NCI-H187 treated with DMSO at 0.1 percent for 48 hours (cell line): ENCODE data around the gene ZNF689.
A peak's percentile ranks its signal among the peaks of the same experiment; 100 is the strongest.
"Not testable (repeated sequence)": the region's sequence is repeated elsewhere in the genome, so short reads cannot be mapped to it uniquely, and the experiment has no call there.

Experiments
- DNase-seq: peaks from one replicate; lab custom pipeline; 2025; lab: John Stamatoyannopoulos, UW

ZNF689 gene

DNA sequence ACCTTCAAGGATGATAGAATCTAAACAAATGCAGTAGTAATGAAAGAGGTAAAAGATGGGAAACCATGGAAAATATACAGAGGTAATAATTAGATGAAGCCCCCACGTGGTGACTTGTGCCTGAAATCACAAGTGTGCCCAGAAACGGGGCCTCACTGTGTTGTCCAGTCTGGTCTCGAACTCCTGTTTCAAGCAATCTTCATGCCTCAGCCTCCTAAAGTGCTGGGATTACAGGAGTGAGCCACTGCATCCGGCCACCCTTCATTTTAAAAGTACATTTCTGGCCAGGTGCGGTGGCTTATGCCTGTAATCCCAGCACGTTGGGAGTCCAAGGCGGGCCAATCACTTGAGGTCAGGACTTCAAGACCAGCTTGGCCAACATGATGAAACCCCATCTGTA, 26.4 kb upstream of the ZNF689 start:
- DNase-seq: no peak

- DNase-seq: no peak
Observed at GRCh38 chr16:30633526-30633925, 23.3 kb upstream of the ZNF689 start.

- not testable (repeated sequence) for DNase-seq
Observed at GRCh38 chr16:30632454-30632853, 22.3 kb upstream of the ZNF689 start.

DNA sequence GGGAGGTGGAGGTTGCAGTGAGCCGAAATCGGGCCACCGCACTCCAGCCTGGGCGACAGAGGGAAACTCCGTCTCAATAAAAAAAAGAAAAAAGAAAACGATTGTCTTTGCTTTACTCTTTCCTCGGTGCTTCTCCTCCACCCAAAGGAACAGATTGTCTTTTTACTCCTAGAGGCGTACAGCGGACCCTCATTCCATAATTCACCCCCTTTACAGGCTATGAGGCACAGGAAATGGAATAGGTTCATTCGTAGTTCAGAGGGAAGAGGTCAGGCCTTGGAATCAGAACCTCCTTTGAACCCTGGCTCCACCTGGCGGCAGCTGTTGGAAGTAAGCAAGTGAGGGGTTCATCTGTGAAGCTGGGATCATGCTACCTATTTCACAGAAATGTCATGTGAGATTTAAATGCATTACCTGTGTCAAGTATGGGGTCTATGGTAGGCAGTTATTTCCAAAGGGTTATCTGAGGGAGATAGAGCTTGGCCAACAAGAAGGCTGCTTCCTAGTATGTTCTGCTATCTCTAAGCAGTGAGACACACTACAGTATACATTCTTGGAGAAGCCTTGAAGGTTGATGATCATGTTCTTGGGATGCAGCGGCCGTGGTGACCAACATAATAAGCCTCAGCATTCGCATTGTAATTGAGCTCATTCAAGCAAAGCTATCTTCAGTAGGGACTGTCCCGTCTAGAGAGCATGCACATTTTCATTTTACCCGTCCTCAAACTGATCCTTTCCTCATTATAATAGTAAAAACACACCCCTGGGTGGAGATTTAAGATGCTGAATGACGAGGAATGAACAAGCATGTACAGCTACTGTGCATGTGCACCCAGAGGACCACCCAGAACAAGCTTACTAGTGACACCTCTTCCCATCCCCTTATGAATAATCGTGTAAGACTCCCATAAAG, 18.7 kb upstream of the ZNF689 start:
- peak; percentile 29 for DNase-seq

GRCh38 chr16:30626236-30626635, 16.0 kb upstream of the ZNF689 start:
- DNase-seq: no peak

DNA sequence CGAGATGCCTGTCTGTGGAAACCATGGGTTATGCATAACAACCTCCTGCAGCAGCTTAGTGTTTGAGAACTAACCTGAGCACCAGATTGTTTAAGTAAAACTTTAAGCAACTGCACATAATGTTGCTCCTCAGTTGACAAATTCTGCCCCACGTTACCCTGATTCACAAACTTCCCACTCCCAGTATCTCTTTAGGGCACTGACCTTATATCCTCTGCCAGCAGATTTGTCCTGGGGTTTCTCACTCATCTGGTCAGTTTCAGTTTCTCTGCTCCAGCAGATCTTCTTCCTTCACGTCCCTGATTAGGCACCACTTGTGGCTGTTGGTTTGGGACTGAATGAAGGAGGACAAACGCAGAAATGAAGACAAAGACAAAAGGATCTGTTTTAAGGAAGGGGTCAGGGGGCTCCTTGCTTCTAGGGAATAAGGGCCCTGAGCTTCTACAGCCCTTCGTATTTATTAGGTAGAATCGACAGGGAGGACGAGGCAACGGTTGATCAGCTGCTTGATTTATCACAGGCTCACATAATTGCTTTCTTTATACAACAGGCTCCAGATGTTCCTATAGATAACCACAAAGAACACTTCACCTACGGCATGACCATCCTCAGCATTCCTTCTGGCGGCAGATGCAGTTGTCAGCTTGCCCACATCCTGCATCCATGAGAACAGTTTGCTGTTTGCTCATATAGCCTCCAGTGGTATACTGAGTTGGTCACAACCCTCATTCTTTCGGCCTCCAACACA, 13.5 kb upstream of the ZNF689 start:
- no peak for DNase-seq

DNA sequence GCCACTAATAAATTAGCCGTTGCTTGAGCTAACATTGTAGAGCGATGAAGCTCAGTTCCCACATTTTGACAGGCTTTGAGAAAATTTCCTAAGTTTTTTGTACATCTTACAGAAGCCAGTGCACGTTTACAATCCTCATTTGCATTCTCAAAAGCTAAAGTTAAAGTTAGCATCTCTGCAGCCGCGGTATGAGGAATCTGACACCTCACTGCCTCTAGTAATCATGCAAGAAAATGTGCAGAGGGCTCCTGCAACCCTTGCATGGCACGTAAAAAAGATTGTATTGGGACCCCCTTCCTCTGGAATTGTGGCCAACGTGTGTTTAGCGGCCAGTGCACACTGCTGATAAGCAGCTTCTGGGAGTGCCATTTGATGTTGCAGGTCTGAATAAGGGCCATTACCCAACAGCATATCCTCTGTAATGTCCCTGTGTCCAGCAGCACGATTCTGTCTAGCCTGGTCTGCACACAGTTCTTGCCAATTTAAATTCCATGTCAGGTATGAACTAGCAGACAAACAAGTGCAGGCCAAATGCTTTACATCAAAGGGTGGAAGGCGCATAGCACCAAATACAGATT, 12.4 kb upstream of the ZNF689 start:
- no peak for DNase-seq

GRCh38 chr16:30621765-30622164, 11.6 kb upstream of the ZNF689 start:
- DNase-seq: no peak

DNA sequence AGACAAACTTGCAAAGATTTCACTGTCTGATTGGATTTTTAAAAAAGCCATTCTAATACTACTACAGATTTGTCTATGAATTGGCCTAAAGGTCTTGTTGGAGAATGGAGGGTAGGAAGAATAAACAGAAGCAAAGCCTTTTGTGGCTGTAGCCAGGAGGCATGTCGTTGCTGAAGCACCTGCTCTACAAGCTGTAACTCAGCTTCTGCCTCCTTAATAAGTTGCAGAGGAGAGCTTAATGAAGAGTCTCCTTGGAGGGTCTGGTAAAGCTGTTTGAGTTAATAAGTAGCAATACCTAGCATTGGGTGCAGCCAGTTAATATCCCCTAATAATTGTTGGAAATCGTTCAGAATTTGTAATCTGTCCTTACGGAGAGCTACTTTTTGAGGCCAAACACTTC, 10.0 kb upstream of the ZNF689 start:
- no peak for DNase-seq

DNA sequence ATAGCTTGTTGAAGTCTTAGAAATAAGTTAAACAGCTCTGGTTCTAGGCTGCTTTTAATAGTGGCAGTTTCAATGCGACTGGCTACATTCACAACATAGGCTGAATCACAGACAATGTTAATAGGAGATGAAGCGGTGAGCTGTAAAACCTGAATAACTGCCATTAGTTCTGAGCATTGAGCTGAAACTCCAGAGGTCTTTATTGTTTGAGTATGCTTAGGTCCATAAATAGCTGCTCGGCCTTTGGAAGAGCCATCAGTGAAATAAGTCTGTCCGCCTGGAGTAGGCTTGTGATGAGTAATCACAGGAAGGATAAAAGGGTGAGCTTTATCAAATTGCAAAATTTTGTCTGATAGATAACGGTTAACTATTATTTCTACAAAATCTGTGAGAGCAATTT, 9.4 kb upstream of the ZNF689 start:
- DNase-seq: no peak

GRCh38 chr16:30619202-30619601, 9.0 kb upstream of the ZNF689 start:
- no peak for DNase-seq

- DNase-seq: no peak
Observed at GRCh38 chr16:30615358-30616091, 5.3 kb upstream of the ZNF689 start.

DNA sequence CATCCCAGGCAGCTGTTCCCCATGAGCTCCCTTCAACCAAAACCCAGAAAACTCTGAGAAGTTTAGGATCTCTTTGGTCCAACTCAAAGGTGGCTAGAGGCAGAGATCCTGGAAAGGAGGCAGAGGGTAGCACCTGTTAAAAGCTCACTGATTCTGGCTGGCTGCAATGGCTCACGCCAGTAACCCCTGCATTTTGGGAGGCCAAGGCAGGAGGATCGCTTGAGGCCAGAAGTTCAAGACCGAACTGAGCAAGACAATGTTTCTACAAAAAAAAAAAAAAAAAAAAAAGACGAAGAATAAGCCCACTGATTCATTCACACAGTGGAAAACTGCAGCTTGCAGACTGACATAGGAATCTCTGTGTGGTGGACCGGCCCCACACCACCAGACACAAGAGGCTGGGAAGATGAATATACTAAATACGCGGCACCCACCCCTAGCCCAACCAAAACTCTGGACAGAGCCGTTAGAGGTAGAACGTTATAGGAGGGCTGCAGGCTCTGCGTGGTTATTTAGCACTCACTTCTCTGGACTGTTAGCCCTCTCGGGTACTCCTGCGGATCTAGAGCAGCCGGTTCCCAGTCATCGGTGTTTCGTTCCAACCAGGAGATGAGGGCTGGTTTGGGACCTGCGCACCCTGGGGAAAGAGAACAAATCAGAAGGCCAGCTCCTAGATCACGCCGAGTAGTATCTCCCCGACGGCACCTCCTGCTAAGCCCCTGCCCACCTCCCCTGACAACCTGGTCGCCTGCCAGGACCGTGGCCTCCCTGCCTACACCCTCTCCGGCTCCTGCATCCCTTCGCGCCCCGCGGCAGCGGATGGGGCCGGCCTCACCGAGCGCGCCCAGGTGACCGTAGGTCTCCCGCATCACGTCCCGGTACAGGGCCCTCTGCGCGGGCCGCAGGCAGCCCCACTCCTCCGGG, 925 bp downstream of the ZNF689 start:
- no peak for DNase-seq

- no peak for DNase-seq
Observed at GRCh38 chr16:30606004-30606403, 4.2 kb downstream of the ZNF689 start.

GRCh38 chr16:30605158-30605557, 5.0 kb downstream of the ZNF689 start:
- no peak for DNase-seq

- DNase-seq: no peak
Observed at GRCh38 chr16:30604316-30604947, 5.8 kb downstream of the ZNF689 start.

DNA sequence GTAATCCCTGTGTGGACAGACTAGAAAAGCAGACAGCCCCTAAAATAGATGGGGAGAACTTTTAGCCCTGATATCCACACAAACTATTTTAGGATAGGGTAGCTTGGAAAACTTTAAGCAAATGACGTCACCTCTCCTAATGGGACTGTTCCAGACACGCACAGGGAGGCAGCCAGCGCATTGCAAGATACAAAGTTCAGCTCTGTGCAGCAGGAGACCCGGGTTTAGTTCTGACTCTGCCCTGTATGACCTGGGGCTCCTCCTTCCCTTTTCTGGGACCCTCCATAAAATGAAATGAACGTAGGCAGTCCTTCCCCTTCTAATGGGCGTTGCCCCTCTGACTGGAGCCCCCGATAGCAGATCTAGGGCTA, 6.3 kb downstream of the ZNF689 start:
- no peak for DNase-seq

GRCh38 chr16:30602616-30603277, 7.4 kb downstream of the ZNF689 start:
- DNase-seq: no peak

GRCh38 chr16:30601966-30602365, 8.2 kb downstream of the ZNF689 start:
- DNase-seq: no peak

DNA sequence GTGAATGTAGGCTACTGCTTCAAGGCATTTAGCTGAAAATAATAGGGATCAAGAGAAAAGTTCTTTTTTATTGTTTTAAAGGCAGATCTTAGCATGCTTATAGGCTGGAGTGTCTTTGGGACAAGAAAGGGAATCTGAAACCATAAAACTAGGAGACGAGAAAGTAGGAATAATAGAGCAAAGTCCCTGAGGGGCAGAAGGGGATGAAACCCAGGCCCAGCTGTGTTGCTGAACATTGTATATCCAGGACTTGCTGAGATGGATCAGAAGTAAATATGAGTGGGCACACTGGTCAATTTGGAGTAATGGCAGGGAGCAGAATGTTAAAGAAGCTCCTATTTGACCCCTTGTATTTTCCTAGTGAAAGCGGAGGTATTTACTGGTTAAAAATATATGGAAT, 9.3 kb downstream of the ZNF689 start:
- DNase-seq: no peak
